T-helper 2 cell treated with Interferon-gamma antibody and Interleukin-4, amounts not matched to agents 5 μg/mL and 100 μg/mL, for 36 hours (primary cell): Measurements from ENCODE around the gene THAP7.
"Not testable (repeated sequence)": the region's sequence is repeated elsewhere in the genome, so short reads cannot be mapped to it uniquely, and the experiment has no call there.

Experiments used
- DNase-seq: peaks from one replicate; pipeline ENCODE4 v3.0.0; 2021; ENCODE audit warnings: low spot score
- H3K27ac Mint-ChIP-seq: one replicate; pipeline ENCODE4 v1.8.0; 2021; ENCODE audit warnings: mild to moderate bottlenecking, mixed read lengths
- H3K27me3 Mint-ChIP-seq: one replicate; pipeline ENCODE4 v1.8.0; 2021; ENCODE audit warnings: low read depth, mixed read lengths
- H3K36me3 Mint-ChIP-seq: one replicate; pipeline ENCODE4 v1.8.0; 2021; ENCODE audit warnings: low read depth, mixed read lengths
- H3K4me1 Mint-ChIP-seq: one replicate; pipeline ENCODE4 v1.8.0; 2021; ENCODE audit warnings: low read depth, mixed read lengths
- H3K4me3 Mint-ChIP-seq: one replicate; pipeline ENCODE4 v1.8.0; 2022; ENCODE audit warnings: mild to moderate bottlenecking, moderate library complexity, mixed read lengths
- H3K9me3 Mint-ChIP-seq: one replicate; pipeline ENCODE4 v1.8.0; 2021; ENCODE audit warnings: mixed read lengths

THAP7 gene

DNA sequence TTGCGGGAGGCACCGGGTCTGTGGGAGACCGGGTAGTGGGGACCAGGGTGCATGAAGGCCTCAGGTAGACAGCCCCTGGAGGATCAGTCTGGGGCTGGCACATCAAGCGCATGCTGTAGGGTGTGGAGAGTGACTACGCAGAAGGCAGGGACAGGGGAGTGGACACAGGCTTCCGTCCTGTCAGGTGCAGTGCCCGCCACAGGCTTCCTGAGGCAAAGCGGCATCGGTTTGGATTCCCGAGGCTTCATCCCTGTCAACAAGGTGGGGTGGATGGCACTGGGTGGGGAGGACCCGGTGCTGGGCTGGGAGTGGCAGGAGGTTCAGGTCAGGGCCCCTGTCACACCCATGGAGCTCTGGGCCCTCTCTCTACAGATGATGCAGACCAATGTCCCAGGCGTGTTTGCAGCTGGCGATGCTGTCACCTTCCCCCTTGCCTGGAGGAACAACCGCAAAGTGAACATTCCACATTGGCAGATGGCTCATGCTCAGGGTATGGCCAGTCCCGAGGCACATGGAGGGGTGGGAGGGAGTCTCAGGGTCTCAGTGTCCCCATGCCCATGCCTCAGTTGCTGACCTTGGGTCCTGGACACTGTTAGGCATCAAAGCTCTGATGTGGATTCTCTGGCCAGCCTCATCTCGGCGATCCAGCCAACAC is 24.3 kb downstream of the THAP7 start:
- Mint-ChIP-seq H3K27ac (no peak overlapping the region), H3K27me3 (no peaks in the 10 kb centered on the region), H3K36me3 (no peaks in the 10 kb centered on the region), H3K9me3 (peaks cover 8% of the 10 kb centered on the region), H3K4me1 (peaks cover 17% of the 10 kb centered on the region), H3K4me3 (no peak overlapping the region)
- DNase-seq: no peak

GRCh38 chr22:20977019-20977418 is 24.9 kb downstream of the THAP7 start:
- no peak for DNase-seq
- no peaks in the 10 kb centered on the region for H3K27me3 Mint-ChIP-seq
- no peaks in the 10 kb centered on the region for H3K36me3 Mint-ChIP-seq
- H3K4me3 Mint-ChIP-seq: no peak overlapping the region
- no peak overlapping the region for H3K27ac Mint-ChIP-seq
- peaks cover 8% of the 10 kb centered on the region for H3K9me3 Mint-ChIP-seq
- H3K4me1 Mint-ChIP-seq: peaks cover 15% of the 10 kb centered on the region

- no peak for DNase-seq
- Mint-ChIP-seq H3K27ac (no peak overlapping the region), H3K27me3 (no peaks in the 10 kb centered on the region), H3K9me3 (peaks cover 8% of the 10 kb centered on the region), H3K4me3 (no peak overlapping the region), H3K36me3 (no peaks in the 10 kb centered on the region), H3K4me1 (peaks cover 13% of the 10 kb centered on the region)
These were observed 25.5 kb downstream of the THAP7 start for GRCh38 chr22:20976291-20976877.

GRCh38 chr22:20975541-20976290 is 26.2 kb downstream of the THAP7 start:
- Mint-ChIP-seq H3K36me3 (no peaks in the 10 kb centered on the region), H3K4me3 (no peak overlapping the region), H3K27me3 (no peaks in the 10 kb centered on the region), H3K27ac (no peak overlapping the region), H3K4me1 (peaks cover 9% of the 10 kb centered on the region), H3K9me3 (peaks cover 8% of the 10 kb centered on the region)
- no peak for DNase-seq

DNA sequence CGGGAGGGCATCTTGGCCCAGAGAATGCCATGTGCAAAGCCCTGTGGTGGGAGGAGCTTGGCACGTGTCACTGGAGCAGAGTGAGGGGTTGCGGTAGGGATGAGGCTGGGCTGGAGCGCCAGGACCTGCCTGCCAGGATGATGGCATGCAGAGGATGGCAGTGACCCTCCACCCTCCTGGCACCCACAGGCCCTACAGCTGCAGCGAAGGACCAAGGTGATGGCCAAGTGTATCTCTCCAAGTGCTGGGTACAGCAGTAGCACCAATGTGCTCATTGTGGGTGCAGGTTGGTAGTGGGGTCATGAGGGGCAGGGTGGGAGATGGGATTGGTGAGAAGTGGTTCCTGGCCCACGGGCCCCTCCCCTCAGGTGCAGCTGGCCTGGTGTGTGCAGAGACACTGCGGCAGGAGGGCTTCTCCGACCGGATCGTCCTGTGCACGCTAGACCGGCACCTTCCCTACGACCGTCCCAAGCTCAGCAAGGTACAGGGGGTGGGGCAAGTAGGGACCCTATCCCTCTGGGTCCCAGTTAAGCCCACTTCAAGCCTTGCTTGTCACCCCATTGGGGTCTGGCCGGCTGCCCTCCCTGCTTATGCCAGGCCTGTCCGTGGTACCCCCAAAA is 27.5 kb downstream of the THAP7 start:
- Mint-ChIP-seq H3K4me1 (peaks cover 5% of the 10 kb centered on the region), H3K9me3 (peaks cover 8% of the 10 kb centered on the region), H3K27me3 (no peaks in the 10 kb centered on the region), H3K27ac (no peak overlapping the region), H3K4me3 (no peak overlapping the region), H3K36me3 (no peaks in the 10 kb centered on the region)
- DNase-seq: no peak

DNA sequence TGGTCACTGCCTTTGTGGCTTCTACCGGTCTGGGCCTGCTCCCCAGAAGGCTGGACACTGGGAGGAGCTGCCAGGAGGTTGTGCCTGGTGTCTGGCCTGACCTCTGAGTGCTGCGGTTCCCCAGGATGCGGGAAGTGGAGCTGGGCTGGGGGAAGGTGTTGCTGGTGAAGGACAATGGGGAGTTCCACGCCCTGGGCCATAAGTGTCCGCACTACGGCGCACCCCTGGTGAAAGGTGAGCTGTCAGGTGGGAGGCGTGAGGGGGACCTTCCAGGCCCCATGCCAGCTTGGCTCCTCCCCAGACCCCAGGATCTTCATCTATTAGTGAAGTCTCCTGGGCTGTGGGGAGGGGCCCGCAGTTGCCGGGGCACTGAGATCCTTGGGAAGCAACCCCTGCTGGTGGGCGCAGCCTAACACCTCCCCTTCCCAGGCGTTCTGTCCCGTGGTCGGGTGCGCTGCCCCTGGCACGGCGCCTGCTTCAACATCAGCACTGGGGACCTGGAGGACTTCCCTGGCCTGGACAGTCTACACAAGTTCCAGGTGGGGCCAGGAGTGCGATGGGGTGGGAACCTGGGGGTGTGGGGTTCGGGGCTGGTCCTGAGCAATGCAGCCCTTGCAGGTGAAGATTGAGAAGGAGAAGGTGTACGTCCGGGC is 28.2 kb downstream of the THAP7 start:
- no peak for DNase-seq
- Mint-ChIP-seq H3K27ac (no peak overlapping the region), H3K4me3 (no peak overlapping the region)

GRCh38 chr22:20972933-20973577 is 28.9 kb downstream of the THAP7 start:
- H3K36me3 Mint-ChIP-seq: no peaks in the 10 kb centered on the region
- H3K27me3 Mint-ChIP-seq: no peaks in the 10 kb centered on the region
- no peaks in the 10 kb centered on the region for H3K9me3 Mint-ChIP-seq
- no peak for DNase-seq
- H3K4me3 Mint-ChIP-seq: no peak overlapping the region
- H3K27ac Mint-ChIP-seq: no peak overlapping the region
- no peaks in the 10 kb centered on the region for H3K4me1 Mint-ChIP-seq

More for the DNA sequence above, 28.2 kb downstream of the THAP7 start:
- Mint-ChIP-seq H3K4me1 (no peaks in the 10 kb centered on the region), H3K9me3 (peaks cover 4% of the 10 kb centered on the region), H3K36me3 (no peaks in the 10 kb centered on the region), H3K27me3 (no peaks in the 10 kb centered on the region)

GRCh38 chr22:20972014-20972694 is 29.8 kb downstream of the THAP7 start:
- H3K36me3 Mint-ChIP-seq, H3K9me3 Mint-ChIP-seq, DNase-seq, H3K4me1 Mint-ChIP-seq, H3K4me3 Mint-ChIP-seq, H3K27ac Mint-ChIP-seq, H3K27me3 Mint-ChIP-seq: not testable (repeated sequence)

GRCh38 chr22:20970939-20971657 is 30.8 kb downstream of the THAP7 start:
- H3K9me3 Mint-ChIP-seq: no peaks in the 10 kb centered on the region
- DNase-seq: no peak
- H3K4me1 Mint-ChIP-seq: peaks cover under 1% of the 10 kb centered on the region
- H3K4me3 Mint-ChIP-seq: no peak overlapping the region
- H3K27ac Mint-ChIP-seq: no peak overlapping the region
- H3K27me3 Mint-ChIP-seq: peaks cover under 1% of the 10 kb centered on the region
- H3K36me3 Mint-ChIP-seq: no peaks in the 10 kb centered on the region

- no peak overlapping the region for H3K27ac Mint-ChIP-seq
- H3K4me3 Mint-ChIP-seq: no peak overlapping the region
- peaks cover 6% of the 10 kb centered on the region for H3K4me1 Mint-ChIP-seq
- no peak for DNase-seq
- peaks cover 17% of the 10 kb centered on the region for H3K27me3 Mint-ChIP-seq
- no peaks in the 10 kb centered on the region for H3K9me3 Mint-ChIP-seq
- H3K36me3 Mint-ChIP-seq: no peaks in the 10 kb centered on the region
These were observed 33.5 kb downstream of the THAP7 start for GRCh38 chr22:20968281-20968977.

- no peak for DNase-seq
- H3K9me3 Mint-ChIP-seq: no peaks in the 10 kb centered on the region
- no peaks in the 10 kb centered on the region for H3K36me3 Mint-ChIP-seq
- H3K27ac Mint-ChIP-seq: no peak overlapping the region
- H3K4me3 Mint-ChIP-seq: no peak overlapping the region
- peaks cover 6% of the 10 kb centered on the region for H3K4me1 Mint-ChIP-seq
- peaks cover 22% of the 10 kb centered on the region for H3K27me3 Mint-ChIP-seq
These were observed 34.2 kb downstream of the THAP7 start for GRCh38 chr22:20967697-20968211.
